ENCODE measurements around the gene GOLGA6L2. TPM values are rescaled to one million over a fixed set of nuclear protein-coding genes. Genes with fewer than 3 reads are reported as not detected.

The GOLGA6L2 gene
- not detected in 2 replicates for total RNA-seq (2014; rRNA removed; shearing (Covaris generic))

DNA sequence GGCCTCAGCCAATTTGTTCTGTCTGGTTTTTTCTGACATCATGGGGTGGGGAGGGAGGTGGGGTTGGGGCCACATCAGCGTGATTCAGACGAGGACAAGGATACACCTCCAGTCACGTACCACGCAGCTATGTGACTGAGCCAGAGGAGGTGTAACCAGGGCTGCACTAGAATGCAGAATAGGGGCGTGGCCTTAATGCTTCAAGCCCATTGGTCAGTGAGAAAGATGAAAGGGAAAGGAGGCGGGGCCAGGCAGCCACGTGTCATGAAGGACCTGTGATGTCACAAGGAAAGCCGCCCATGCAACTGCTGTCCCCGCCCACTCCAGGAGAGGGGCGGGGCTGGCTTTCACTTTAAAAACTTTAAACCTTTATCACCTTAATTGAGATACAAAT is at the start of gene GOLGA6L2:
Gene GOLGA6L2 (minus strand): TSS at position 137 of the 394 bp plus-strand sequence. CDS start 62 bp downstream, at position 75.
- Histone ChIP-seq H3K36me3 (no peaks in the 10 kb centered on the region), H3K4me1 (replicated peaks) (no peaks in the 10 kb centered on the region), H3K27me3 (replicated peaks) (no peaks in the 10 kb centered on the region), H3K27ac (no peak within 1 kb of the TSS), H3K9me3 (replicated peaks) (no peaks in the 10 kb centered on the region), H3K4me3 (no peak within 1 kb of the TSS)
- DNase-seq (ENCODE audit: low read depth in 1 of 2, low spot score in 2 of 2) = no peak

- H3K4me3 ChIP-seq = no peak overlapping the region
- no peak overlapping the region for H3K27ac ChIP-seq
- H3K27me3 ChIP-seq (replicated peaks) = no peaks in the 10 kb centered on the region
- no peak for DNase-seq (ENCODE audit: low read depth in 1 of 2, low spot score in 2 of 2)
- H3K9me3 ChIP-seq (replicated peaks) = no peaks in the 10 kb centered on the region
- no peaks in the 10 kb centered on the region for H3K4me1 ChIP-seq (replicated peaks)
- no peaks in the 10 kb centered on the region for H3K36me3 ChIP-seq
Measured at GRCh38 chr15:23484870-23485269, 37.8 kb upstream of the GOLGA6L2 start.

GRCh38 chr15:23483821-23484299 is 36.8 kb upstream of the GOLGA6L2 start:
- no peaks in the 10 kb centered on the region for H3K27me3 ChIP-seq (replicated peaks)
- H3K36me3 ChIP-seq = no peaks in the 10 kb centered on the region
- no peaks in the 10 kb centered on the region for H3K9me3 ChIP-seq (replicated peaks)
- no peak overlapping the region for H3K4me3 ChIP-seq
- no peak for DNase-seq (ENCODE audit: low read depth in 1 of 2, low spot score in 2 of 2)
- no peak overlapping the region for H3K27ac ChIP-seq
- H3K4me1 ChIP-seq (replicated peaks) = no peaks in the 10 kb centered on the region

DNA sequence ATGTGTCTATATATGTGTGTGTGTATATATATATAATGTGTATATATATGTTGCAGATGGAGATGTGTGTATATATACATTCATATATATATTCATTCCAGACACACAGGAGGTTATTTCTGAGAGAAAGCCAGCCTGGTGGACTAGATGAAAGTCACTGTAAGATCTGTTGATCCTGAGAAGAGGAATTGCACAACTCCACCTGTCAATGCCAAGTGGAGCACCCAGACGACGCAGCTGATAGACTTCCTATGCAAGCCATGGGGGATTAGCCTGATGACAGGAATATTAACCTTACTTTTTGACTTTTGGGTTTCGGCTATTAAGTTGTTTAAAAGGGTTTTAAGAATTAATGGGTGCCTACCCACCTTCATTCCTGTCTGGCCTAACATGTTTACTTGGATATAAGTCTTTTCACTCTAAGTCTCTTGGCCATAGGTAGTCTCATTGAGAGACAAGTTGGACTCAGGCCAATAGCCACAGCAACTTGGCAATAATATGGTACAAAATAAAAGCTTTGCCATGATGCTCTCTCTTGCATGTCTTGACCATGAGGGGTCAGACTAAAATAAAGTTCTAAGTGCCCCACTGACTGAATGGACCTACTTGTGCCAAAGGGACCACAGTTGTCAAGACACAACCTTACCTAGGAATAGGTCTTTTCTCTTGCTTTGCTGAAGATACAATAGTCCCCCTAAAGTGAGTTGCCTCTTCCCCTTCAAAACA is 35.9 kb upstream of the GOLGA6L2 start:
- Histone ChIP-seq H3K27ac (no peak overlapping the region), H3K27me3 (replicated peaks) (no peaks in the 10 kb centered on the region), H3K4me3 (no peak overlapping the region), H3K9me3 (replicated peaks) (no peaks in the 10 kb centered on the region), H3K4me1 (replicated peaks) (no peaks in the 10 kb centered on the region), H3K36me3 (no peaks in the 10 kb centered on the region)
- DNase-seq (ENCODE audit: low read depth in 1 of 2, low spot score in 2 of 2) = no peak

GRCh38 chr15:23482228-23482627 is 35.2 kb upstream of the GOLGA6L2 start:
- no peak for DNase-seq (ENCODE audit: low read depth in 1 of 2, low spot score in 2 of 2)
- H3K4me1 ChIP-seq (replicated peaks) = no peaks in the 10 kb centered on the region
- no peak overlapping the region for H3K27ac ChIP-seq
- no peaks in the 10 kb centered on the region for H3K36me3 ChIP-seq
- H3K9me3 ChIP-seq (replicated peaks) = no peaks in the 10 kb centered on the region
- H3K27me3 ChIP-seq (replicated peaks) = no peaks in the 10 kb centered on the region
- no peak overlapping the region for H3K4me3 ChIP-seq

- Histone ChIP-seq H3K36me3 (no peaks in the 10 kb centered on the region), H3K9me3 (replicated peaks) (no peaks in the 10 kb centered on the region), H3K4me3 (no peak overlapping the region), H3K27me3 (replicated peaks) (peaks cover 8% of the 10 kb centered on the region; the same call in 1 of the 2 replicates), H3K4me1 (replicated peaks) (no peaks in the 10 kb centered on the region), H3K27ac (no peak overlapping the region)
- no peak for DNase-seq (ENCODE audit: low read depth in 1 of 2, low spot score in 2 of 2)
Measured at GRCh38 chr15:23477920-23478319, 30.9 kb upstream of the GOLGA6L2 start.

GRCh38 chr15:23472678-23473077 is 25.6 kb upstream of the GOLGA6L2 start:
- DNase-seq (ENCODE audit: low read depth in 1 of 2, low spot score in 2 of 2) = no peak
- Histone ChIP-seq H3K27me3 (replicated peaks) (peaks cover 8% of the 10 kb centered on the region; the same call in 1 of the 2 replicates), H3K9me3 (replicated peaks) (no peaks in the 10 kb centered on the region)

GRCh38 chr15:23472033-23472432 is 25.0 kb upstream of the GOLGA6L2 start:
- no peaks in the 10 kb centered on the region for H3K4me1 ChIP-seq (replicated peaks)
- no peak for DNase-seq (ENCODE audit: low read depth in 1 of 2, low spot score in 2 of 2)
- no peak overlapping the region for H3K4me3 ChIP-seq
- no peaks in the 10 kb centered on the region for H3K36me3 ChIP-seq
- H3K27me3 ChIP-seq (replicated peaks) = peaks cover 8% of the 10 kb centered on the region; the same call in 1 of the 2 replicates
- no peak overlapping the region for H3K27ac ChIP-seq
- no peaks in the 10 kb centered on the region for H3K9me3 ChIP-seq (replicated peaks)

More at GRCh38 chr15:23472678-23473077, 25.6 kb upstream of the GOLGA6L2 start:
- H3K4me3 ChIP-seq = no peak overlapping the region
- no peaks in the 10 kb centered on the region for H3K36me3 ChIP-seq
- H3K4me1 ChIP-seq (replicated peaks) = no peaks in the 10 kb centered on the region
- H3K27ac ChIP-seq = no peak overlapping the region

GRCh38 chr15:23467110-23467600 is 20.1 kb upstream of the GOLGA6L2 start:
- Histone ChIP-seq H3K27ac (no peak overlapping the region), H3K9me3 (replicated peaks) (no peaks in the 10 kb centered on the region), H3K4me3 (no peak overlapping the region), H3K4me1 (replicated peaks) (no peaks in the 10 kb centered on the region), H3K27me3 (replicated peaks) (no peaks in the 10 kb centered on the region), H3K36me3 (no peaks in the 10 kb centered on the region)
- peak in 1 of 2 experiments; percentile 6 for DNase-seq (ENCODE audit: low read depth in 1 of 2, low spot score in 2 of 2)

DNA sequence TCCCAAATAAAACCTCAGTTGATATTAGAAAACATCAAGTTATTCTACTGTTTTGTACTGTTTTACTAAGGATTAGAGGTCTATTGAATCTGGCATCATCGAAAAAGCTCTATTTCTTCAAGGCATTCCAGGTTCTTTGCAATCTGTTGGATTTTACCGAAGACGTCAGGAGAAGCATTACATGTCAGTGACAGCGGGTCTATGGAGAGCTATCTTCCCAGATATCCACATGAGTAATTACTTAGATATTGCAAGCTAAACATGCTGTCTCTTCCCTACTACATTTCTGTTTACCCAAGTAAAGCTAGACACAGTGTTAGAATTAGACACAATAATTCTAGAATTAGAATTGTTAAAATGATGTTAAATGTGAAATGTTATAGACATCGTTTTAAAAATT is 10.8 kb upstream of the GOLGA6L2 start:
- no peak for DNase-seq (ENCODE audit: low read depth in 1 of 2, low spot score in 2 of 2)
- Histone ChIP-seq H3K27ac (no peak overlapping the region), H3K9me3 (replicated peaks) (no peaks in the 10 kb centered on the region), H3K4me1 (replicated peaks) (no peaks in the 10 kb centered on the region), H3K27me3 (replicated peaks) (peaks cover 3% of the 10 kb centered on the region; the same call in 1 of the 2 replicates), H3K4me3 (no peak overlapping the region), H3K36me3 (no peaks in the 10 kb centered on the region)

DNA sequence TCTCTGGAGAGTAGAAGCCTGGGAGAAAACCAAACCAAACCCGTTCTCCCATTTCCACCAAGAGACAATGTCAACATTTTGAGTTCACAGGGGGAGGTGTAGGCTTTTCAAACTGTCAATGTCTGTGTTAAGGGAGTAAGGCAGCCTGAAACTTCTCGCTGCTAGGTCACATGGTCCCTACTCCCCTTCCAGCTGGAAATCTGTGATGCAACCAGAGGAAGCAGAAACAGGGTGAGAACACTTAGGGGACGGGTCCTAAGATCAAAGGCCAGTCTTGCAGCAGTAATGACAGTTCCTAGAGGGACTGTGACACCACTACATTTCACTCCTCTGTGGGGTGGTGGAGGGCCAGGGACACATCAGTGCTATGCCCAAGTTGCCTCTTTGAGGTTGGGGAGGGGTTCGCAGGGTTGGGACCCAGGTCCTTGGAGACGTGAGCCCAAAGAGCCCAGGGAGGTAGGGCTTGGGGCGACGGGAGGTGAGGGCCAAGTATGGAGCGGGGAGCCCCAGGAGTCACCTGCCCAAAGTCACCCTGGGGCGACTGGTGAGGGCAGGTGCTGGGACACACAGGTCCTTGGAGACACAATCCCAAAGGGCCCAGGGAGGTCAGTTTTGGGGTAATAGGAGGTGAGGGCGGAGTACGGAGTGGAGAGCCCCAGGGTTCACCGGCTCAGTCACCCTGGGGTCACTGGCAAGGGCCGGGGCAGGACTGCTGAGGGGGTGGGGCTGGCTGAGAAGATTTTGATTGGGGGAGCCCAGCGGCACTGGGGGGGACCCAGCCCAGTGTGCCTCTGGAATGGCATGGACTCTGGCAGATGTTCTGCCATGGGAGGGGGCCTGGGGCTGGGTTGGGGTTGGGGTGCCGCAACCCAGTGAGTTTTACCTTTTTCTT is 582 bp downstream of the GOLGA6L2 start:
- no peaks in the 10 kb centered on the region for H3K9me3 ChIP-seq (replicated peaks)
- H3K27ac ChIP-seq = no peak overlapping the region
- H3K27me3 ChIP-seq (replicated peaks) = no peaks in the 10 kb centered on the region
- no peaks in the 10 kb centered on the region for H3K36me3 ChIP-seq
- no peaks in the 10 kb centered on the region for H3K4me1 ChIP-seq (replicated peaks)
- no peak overlapping the region for H3K4me3 ChIP-seq
- DNase-seq (ENCODE audit: low read depth in 1 of 2, low spot score in 2 of 2) = no peak

GRCh38 chr15:23444269-23444668 is 2.8 kb downstream of the GOLGA6L2 start:
- H3K27ac ChIP-seq = no peak overlapping the region
- H3K27me3 ChIP-seq (replicated peaks) = no peaks in the 10 kb centered on the region
- H3K4me1 ChIP-seq (replicated peaks) = no peaks in the 10 kb centered on the region
- H3K36me3 ChIP-seq = no peaks in the 10 kb centered on the region
- H3K4me3 ChIP-seq = no peak overlapping the region
- DNase-seq (ENCODE audit: low read depth in 1 of 2, low spot score in 2 of 2) = no peak
- H3K9me3 ChIP-seq (replicated peaks) = no peaks in the 10 kb centered on the region

GRCh38 chr15:23441204-23441603 is 5.8 kb downstream of the GOLGA6L2 start:
- H3K9me3 ChIP-seq (replicated peaks) = no peaks in the 10 kb centered on the region
- no peaks in the 10 kb centered on the region for H3K36me3 ChIP-seq
- H3K27ac ChIP-seq = no peak overlapping the region
- H3K4me1 ChIP-seq (replicated peaks) = no peaks in the 10 kb centered on the region
- no peaks in the 10 kb centered on the region for H3K27me3 ChIP-seq (replicated peaks)
- no peak overlapping the region for H3K4me3 ChIP-seq
- no peak for DNase-seq (ENCODE audit: low read depth in 1 of 2, low spot score in 2 of 2)

DNA sequence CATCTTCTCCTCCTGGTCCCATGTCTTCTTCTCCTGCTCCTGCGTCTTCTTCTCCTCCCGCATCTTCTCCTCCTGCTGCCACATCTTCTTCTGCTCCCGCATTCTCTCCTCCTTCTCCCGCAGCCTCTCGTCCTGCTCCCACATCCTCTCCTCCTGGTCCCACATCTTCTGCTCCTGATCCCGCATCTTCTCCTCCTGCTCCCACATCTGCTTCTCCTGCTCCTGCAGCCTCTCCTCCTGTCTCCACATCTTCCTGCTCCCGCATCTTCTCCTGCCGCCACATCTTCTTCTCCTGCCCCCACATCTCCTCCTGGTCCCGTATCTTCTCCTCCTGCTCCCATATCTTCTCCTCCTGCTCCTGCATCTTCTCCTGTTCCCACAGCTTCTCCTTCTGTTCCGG is 6.4 kb downstream of the GOLGA6L2 start:
- Histone ChIP-seq H3K27ac (no peak overlapping the region), H3K36me3 (no peaks in the 10 kb centered on the region), H3K9me3 (replicated peaks) (no peaks in the 10 kb centered on the region), H3K27me3 (replicated peaks) (no peaks in the 10 kb centered on the region), H3K4me3 (no peak overlapping the region), H3K4me1 (replicated peaks) (no peaks in the 10 kb centered on the region)
- no peak for DNase-seq (ENCODE audit: low read depth in 1 of 2, low spot score in 2 of 2)

All from SJSA1 (cell line).